HepG2 (cell line): Measurements from ENCODE around the gene PSEN2. TPM values are rescaled to one million over a fixed set of nuclear protein-coding genes. Genes with fewer than 3 reads are reported as not detected.
A peak's percentile ranks its signal among the peaks of the same experiment; 100 is the strongest.

Experiments used
- CBX2 ChIP-seq, 2 experiments: fragments of 200-600 bp in 1 of 2; sonication (generic); formaldehyde crosslinking in 1 of 2; IDR thresholded peaks; 2 replicates each; pipeline versions ENCODE4 v1.7.0 to v1.8.1; 2018 to 2022; ENCODE audit warnings: low read depth in 2 of 2, low read length in 1 of 2, mild to moderate bottlenecking in 1 of 2, missing genetic modification reagents in 1 of 2
- CREB1 ChIP-seq, 2 experiments: fragments of 450-650 bp in 1 of 2; IDR thresholded peaks; 2 replicates each; pipeline ENCODE4 v1.6.1; 2016 to 2017; ENCODE audit warnings: control low read depth in 1 of 2, mild to moderate bottlenecking in 1 of 2, missing compliant biosample characterization in 1 of 2, missing genetic modification characterization in 1 of 2
- DPF2 ChIP-seq: sonication (generic); formaldehyde crosslinking; IDR thresholded peaks from 2 replicates; pipeline ENCODE4 v1.4.0; 2020; ENCODE audit warnings: mild to moderate bottlenecking, low read depth, missing genetic modification reagents, borderline replicate concordance
- DR1 ChIP-seq: sonication (generic); formaldehyde crosslinking; IDR thresholded peaks from 2 replicates; pipeline ENCODE4 v1.8.0; 2021; ENCODE audit warnings: mild to moderate bottlenecking, missing genetic modification reagents, inconsistent platforms
- HES4 ChIP-seq: sonication (generic); formaldehyde crosslinking; IDR thresholded peaks from 2 replicates; pipeline ENCODE4 v1.9.0; 2021; ENCODE audit warnings: mild to moderate bottlenecking, missing genetic modification reagents, borderline replicate concordance
- HNRNPL ChIP-seq: fragments of 200-400 bp; formaldehyde crosslinking; IDR thresholded peaks from 2 replicates; pipeline ENCODE4 v1.6.1; 2017; ENCODE audit warnings: mild to moderate bottlenecking, low read depth, low read length
- NONO ChIP-seq, 2 experiments: fragments of 450-650 bp in 1 of 2; sonication (generic) in 1 of 2; formaldehyde crosslinking in 1 of 2; IDR thresholded peaks in 1 of 2; conservative IDR thresholded peaks in 1 of 2; 2 replicates each; pipeline versions ENCODE4 v1.6.1 to v1.8.0; 2017 to 2022; ENCODE audit warnings: mild to moderate bottlenecking in 1 of 2, missing genetic modification reagents in 1 of 2, moderate library complexity in 1 of 2
- PAX8 ChIP-seq: sonication (generic); formaldehyde crosslinking; IDR thresholded peaks from 2 replicates; pipeline ENCODE4 v1.8.0; 2022; ENCODE audit warnings: mild to moderate bottlenecking, missing genetic modification reagents, borderline replicate concordance
- POLR2AphosphoS5 ChIP-seq: IDR thresholded peaks from 2 replicates; pipeline ENCODE4 v1.6.1; 2012; ENCODE audit warnings: low read depth, low read length
- RNF2 ChIP-seq: fragments of 450-650 bp; conservative IDR thresholded peaks from 2 replicates; pipeline ENCODE4 v1.6.1; 2016; ENCODE audit warnings: low read depth
- STAT5B ChIP-seq: sonication (generic); formaldehyde crosslinking; IDR thresholded peaks from 2 replicates; pipeline ENCODE4 v1.4.0; 2020; ENCODE audit warnings: missing genetic modification reagents
- ZNF101 ChIP-seq: sonication (generic); formaldehyde crosslinking; IDR thresholded peaks from 2 replicates; pipeline ENCODE4 v1.4.0; 2020; ENCODE audit warnings: mild to moderate bottlenecking, low read depth, missing genetic modification reagents, borderline replicate concordance
- ZNF234 ChIP-seq: sonication (generic); formaldehyde crosslinking; conservative IDR thresholded peaks from 2 replicates; pipeline ENCODE4 v1.5.1; 2020; ENCODE audit warnings: mild to moderate bottlenecking, missing genetic modification reagents
- ZNF501 ChIP-seq: sonication (generic); formaldehyde crosslinking; IDR thresholded peaks from 2 replicates; pipeline ENCODE4 v1.5.1; 2020; ENCODE audit warnings: mild to moderate bottlenecking, moderate library complexity, missing genetic modification reagents
- ZNF563 ChIP-seq: sonication (generic); formaldehyde crosslinking; IDR thresholded peaks from 2 replicates; pipeline ENCODE4 v1.8.0; 2022; ENCODE audit warnings: mild to moderate bottlenecking, moderate library complexity, missing genetic modification reagents
- polyA plus RNA-seq, 8 experiments: library from polyadenylated mRNA; depleted of rRNA in 3 of 8; stranded (reverse) in 7 of 8; unstranded in 1 of 8; fragments of >200 nt; fragmentation: Illumina TruSeq in 4 of 8; extraction: Trizol in 4 of 8; gene quantifications; 2 replicates each; pipeline versions ENCODE4 v1.2.1 to v1.2.3, GENCODE V29; 2011 to 2016; ENCODE audit warnings: low read depth in 4 of 8, missing spikeins in 1 of 8, mixed read lengths in 1 of 8; ENCODE audit not compliant: insufficient read depth in 1 of 8
- total RNA-seq, 5 experiments: library from RNA; depleted of rRNA; stranded (reverse); fragments of >200 nt; fragmentation: Illumina TruSeq; extraction: Trizol; gene quantifications; 2 replicates each; pipeline ENCODE4 v1.2.3, GENCODE V29; 2016; ENCODE audit warnings: low read depth in 1 of 5
- TF ChIP-seq, protein P1 (sequence below): sonication (generic); formaldehyde crosslinking; IDR thresholded peaks from 2 replicates; pipeline ENCODE4 v1.5.0; 2020; ENCODE audit warnings: mild to moderate bottlenecking, missing genetic modification reagents
- TF ChIP-seq, protein P2 (sequence below): fragments of 450-650 bp; IDR thresholded peaks from 2 replicates; pipeline ENCODE4 v1.6.1; 2016
- TF ChIP-seq, protein P3 (sequence below): conservative IDR thresholded peaks from 2 replicates; pipeline ENCODE4 v1.6.1; 2018; ENCODE audit warnings: missing genetic modification reagents
- TF ChIP-seq, protein P4 (sequence below): sonication (generic); formaldehyde crosslinking; IDR thresholded peaks from 2 replicates; pipeline ENCODE4 v1.4.0; 2020; ENCODE audit warnings: mild to moderate bottlenecking, low read depth, missing genetic modification reagents
- TF ChIP-seq, protein P5 (sequence below): sonication (generic); formaldehyde crosslinking; conservative IDR thresholded peaks from 2 replicates; pipeline ENCODE4 v1.4.0; 2020; ENCODE audit warnings: missing genetic modification reagents

PSEN2 gene
- total and polyA plus RNA-seq, 2 of the 13 experiments (the other 11 are each of a cell fraction or from before 2014, with no cell fraction given), result 5.9 to 13.1 TPM

DNA sequence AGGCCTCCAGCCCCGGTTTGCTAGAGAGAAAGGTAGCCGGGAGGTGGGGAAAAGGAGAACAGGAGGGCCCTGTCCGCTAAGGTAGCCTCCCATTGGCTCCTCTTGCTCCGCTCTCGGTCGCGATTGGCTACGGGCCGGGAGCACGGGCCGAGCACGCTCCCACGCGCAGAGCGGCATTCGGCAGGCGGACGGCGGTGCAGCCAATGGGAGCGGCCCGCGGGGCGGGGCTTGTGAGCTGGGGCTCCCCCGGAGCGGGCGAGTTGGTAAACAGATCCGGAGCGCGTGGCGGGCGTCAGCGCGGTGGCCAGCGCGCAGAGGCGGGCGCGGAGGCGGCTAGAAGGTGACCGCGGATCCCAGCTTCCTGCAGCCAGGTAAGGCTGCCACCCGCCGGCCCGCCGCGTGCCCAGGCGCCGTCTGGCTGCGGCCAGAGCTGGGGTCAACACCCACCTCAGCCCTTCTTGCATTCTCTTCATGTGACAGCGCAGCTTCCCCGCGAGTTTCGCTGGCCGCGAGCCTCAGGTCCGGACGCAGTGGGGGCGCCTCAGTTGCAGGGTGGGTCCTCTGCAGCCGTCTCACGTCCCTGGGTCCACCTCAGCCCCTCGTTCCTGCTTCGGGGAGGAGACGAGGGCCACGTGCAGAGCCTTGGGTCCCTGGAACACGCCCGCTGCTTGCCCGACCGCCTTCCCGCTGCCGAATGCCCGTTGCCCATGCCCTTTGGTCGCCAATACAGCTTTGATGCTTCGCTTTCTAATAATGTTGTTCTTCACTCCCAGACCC, 69.8 kb downstream of the PSEN2 start, which contains the start of gene COQ8A (continued):
- TF ChIP-seq, protein P1, sequence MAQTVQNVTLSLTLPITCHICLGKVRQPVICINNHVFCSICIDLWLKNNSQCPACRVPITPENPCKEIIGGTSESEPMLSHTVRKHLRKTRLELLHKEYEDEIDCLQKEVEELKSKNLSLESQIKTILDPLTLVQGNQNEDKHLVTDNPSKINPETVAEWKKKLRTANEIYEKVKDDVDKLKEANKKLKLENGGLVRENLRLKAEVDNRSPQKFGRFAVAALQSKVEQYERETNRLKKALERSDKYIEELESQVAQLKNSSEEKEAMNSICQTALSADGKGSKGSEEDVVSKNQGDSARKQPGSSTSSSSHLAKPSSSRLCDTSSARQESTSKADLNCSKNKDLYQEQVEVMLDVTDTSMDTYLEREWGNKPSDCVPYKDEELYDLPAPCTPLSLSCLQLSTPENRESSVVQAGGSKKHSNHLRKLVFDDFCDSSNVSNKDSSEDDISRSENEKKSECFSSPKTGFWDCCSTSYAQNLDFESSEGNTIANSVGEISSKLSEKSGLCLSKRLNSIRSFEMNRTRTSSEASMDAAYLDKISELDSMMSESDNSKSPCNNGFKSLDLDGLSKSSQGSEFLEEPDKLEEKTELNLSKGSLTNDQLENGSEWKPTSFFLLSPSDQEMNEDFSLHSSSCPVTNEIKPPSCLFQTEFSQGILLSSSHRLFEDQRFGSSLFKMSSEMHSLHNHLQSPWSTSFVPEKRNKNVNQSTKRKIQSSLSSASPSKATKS, result no peak
- TF ChIP-seq, protein P2, sequence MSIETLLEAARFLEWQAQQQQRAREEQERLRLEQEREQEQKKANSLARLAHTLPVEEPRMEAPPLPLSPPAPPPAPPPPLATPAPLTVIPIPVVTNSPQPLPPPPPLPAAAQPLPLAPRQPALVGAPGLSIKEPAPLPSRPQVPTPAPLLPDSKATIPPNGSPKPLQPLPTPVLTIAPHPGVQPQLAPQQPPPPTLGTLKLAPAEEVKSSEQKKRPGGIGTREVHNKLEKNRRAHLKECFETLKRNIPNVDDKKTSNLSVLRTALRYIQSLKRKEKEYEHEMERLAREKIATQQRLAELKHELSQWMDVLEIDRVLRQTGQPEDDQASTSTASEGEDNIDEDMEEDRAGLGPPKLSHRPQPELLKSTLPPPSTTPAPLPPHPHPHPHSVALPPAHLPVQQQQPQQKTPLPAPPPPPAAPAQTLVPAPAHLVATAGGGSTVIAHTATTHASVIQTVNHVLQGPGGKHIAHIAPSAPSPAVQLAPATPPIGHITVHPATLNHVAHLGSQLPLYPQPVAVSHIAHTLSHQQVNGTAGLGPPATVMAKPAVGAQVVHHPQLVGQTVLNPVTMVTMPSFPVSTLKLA, result peak; percentile 92
- TF ChIP-seq, protein P3, sequence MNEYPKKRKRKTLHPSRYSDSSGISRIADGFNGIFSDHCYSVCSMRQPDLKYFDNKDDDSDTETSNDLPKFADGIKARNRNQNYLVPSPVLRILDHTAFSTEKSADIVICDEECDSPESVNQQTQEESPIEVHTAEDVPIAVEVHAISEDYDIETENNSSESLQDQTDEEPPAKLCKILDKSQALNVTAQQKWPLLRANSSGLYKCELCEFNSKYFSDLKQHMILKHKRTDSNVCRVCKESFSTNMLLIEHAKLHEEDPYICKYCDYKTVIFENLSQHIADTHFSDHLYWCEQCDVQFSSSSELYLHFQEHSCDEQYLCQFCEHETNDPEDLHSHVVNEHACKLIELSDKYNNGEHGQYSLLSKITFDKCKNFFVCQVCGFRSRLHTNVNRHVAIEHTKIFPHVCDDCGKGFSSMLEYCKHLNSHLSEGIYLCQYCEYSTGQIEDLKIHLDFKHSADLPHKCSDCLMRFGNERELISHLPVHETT (CRISPR knock-in tag), result no peak
- TF ChIP-seq HES4 (CRISPR knock-in tag) (peak; percentile 9; the same call in 1 of the 2 replicates), ZNF563 (peak; percentile 2; the same call in 1 of the 2 replicates), HNRNPL (peak; percentile 63; the same call in 1 of the 2 replicates), STAT5B (CRISPR knock-in tag) (no peak), ZNF501 (CRISPR knock-in tag) (no peak; the same call in 1 of the 2 replicates), ZNF101 (CRISPR knock-in tag) (peak; percentile 32; the same call in 1 of the 2 replicates), PAX8 (CRISPR knock-in tag) (peak; percentile 68; the same call in 1 of the 2 replicates), NONO (IDR thresholded peaks at IDR 0.05) (no peak), NONO (CRISPR knock-in tag; conservative IDR thresholded peaks at IDR 0.05) (peak; percentile 50; the same call in 1 of the 2 replicates), ZNF234 (no peak), DR1 (CRISPR knock-in tag) (no peak; the same call in 1 of the 2 replicates), DPF2 (CRISPR knock-in tag) (no peak), POLR2AphosphoS5 (peak; percentile 57), CBX2 (IDR thresholded peaks at IDR 0.05; ENCODE audit: low read depth, low read length) (no peak), CBX2 (CRISPR knock-in tag; IDR thresholded peaks at IDR 0.05; ENCODE audit: low read depth) (no peak), CREB1 (IDR thresholded peaks at IDR 0.05) (peak; percentile 85), CREB1 (CRISPR knock-in tag; IDR thresholded peaks at IDR 0.05) (peak; percentile 76; the same call in 1 of the 2 replicates), RNF2 (peak; percentile 72; the same call in 1 of the 2 replicates)
- TF ChIP-seq, protein P4, sequence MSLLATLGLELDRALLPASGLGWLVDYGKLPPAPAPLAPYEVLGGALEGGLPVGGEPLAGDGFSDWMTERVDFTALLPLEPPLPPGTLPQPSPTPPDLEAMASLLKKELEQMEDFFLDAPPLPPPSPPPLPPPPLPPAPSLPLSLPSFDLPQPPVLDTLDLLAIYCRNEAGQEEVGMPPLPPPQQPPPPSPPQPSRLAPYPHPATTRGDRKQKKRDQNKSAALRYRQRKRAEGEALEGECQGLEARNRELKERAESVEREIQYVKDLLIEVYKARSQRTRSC, result no peak
- TF ChIP-seq, protein P5, sequence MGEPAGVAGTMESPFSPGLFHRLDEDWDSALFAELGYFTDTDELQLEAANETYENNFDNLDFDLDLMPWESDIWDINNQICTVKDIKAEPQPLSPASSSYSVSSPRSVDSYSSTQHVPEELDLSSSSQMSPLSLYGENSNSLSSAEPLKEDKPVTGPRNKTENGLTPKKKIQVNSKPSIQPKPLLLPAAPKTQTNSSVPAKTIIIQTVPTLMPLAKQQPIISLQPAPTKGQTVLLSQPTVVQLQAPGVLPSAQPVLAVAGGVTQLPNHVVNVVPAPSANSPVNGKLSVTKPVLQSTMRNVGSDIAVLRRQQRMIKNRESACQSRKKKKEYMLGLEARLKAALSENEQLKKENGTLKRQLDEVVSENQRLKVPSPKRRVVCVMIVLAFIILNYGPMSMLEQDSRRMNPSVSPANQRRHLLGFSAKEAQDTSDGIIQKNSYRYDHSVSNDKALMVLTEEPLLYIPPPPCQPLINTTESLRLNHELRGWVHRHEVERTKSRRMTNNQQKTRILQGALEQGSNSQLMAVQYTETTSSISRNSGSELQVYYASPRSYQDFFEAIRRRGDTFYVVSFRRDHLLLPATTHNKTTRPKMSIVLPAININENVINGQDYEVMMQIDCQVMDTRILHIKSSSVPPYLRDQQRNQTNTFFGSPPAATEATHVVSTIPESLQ (CRISPR knock-in tag), result no peak
